ENCODE data around the gene PRKAG2. TPM values are rescaled to one million over a fixed set of nuclear protein-coding genes. Genes with fewer than 3 reads are reported as not detected.

Gene PRKAG2
- total and polyA plus RNA-seq, 2 of the 13 experiments (the other 11 are each of a cell fraction or from before 2014, with no cell fraction given), result 0.90 to 1.3 TPM

- TF ChIP-seq ZBTB33 (CRISPR knock-in tag; IDR thresholded peaks at IDR 0.05), result peak; percentile 66; the same call in 1 of the 2 replicates
- 0 out of 2 replicates have a peak, but pooled peaks have one; percentile 43 for TF ChIP-seq ZNF430 (CRISPR knock-in tag; IDR thresholded peaks at IDR 0.05)
- TF ChIP-seq SRF (IDR thresholded peaks at IDR 0.05; ENCODE audit: low read depth, low read length), result no peak
- no peak for TF ChIP-seq ZNF180 (CRISPR knock-in tag; IDR thresholded peaks at IDR 0.05; ENCODE audit: borderline replicate concordance, low read depth)
- no peak for TF ChIP-seq ARID4A (CRISPR knock-in tag; IDR thresholded peaks at IDR 0.05; ENCODE audit: borderline replicate concordance)
- no peak for TF ChIP-seq ZNF253 (CRISPR knock-in tag; IDR thresholded peaks at IDR 0.05; ENCODE audit: borderline replicate concordance)
- TF ChIP-seq ZNF136 (CRISPR knock-in tag; IDR thresholded peaks at IDR 0.05; ENCODE audit: low read depth), result no peak
- no peak for TF ChIP-seq ZNF563 (CRISPR knock-in tag; IDR thresholded peaks at IDR 0.05)
- peak; percentile 27 for TF ChIP-seq ZNF883 (CRISPR knock-in tag; IDR thresholded peaks at IDR 0.05; ENCODE audit: not compliant biosample characterization)
- TF ChIP-seq RELA (CRISPR knock-in tag; IDR thresholded peaks at IDR 0.05), result no peak
- no peak for TF ChIP-seq THYN1 (CRISPR knock-in tag; IDR thresholded peaks at IDR 0.05; ENCODE audit: borderline replicate concordance, low read depth)
- no peak for TF ChIP-seq NFYB (CRISPR knock-in tag; IDR thresholded peaks at IDR 0.05)
- TF ChIP-seq PHF20 (CRISPR knock-in tag; IDR thresholded peaks at IDR 0.05), result no peak
- TF ChIP-seq JARID2 (CRISPR knock-in tag; IDR thresholded peaks at IDR 0.05; ENCODE audit: insufficient replicate concordance), result no peak
- peak; percentile 45; the same call in 1 of the 2 replicates for TF ChIP-seq MIER3 (CRISPR knock-in tag; IDR thresholded peaks at IDR 0.05; ENCODE audit: borderline replicate concordance)
- peak; percentile 80 for TF ChIP-seq IRF2 (CRISPR knock-in tag; IDR thresholded peaks at IDR 0.05)
- no peak for TF ChIP-seq ZNF281 (CRISPR knock-in tag; IDR thresholded peaks at IDR 0.05; ENCODE audit: borderline replicate concordance)
- no peak for TF ChIP-seq ZSCAN21 (CRISPR knock-in tag; IDR thresholded peaks at IDR 0.05; ENCODE audit: borderline replicate concordance)
- no peak for TF ChIP-seq DRAP1 (CRISPR knock-in tag; IDR thresholded peaks at IDR 0.05)
- 0 out of 2 replicates have a peak, but pooled peaks have one; percentile 7 for TF ChIP-seq CEBPG (CRISPR knock-in tag; IDR thresholded peaks at IDR 0.05)
- TF ChIP-seq ZNF605 (CRISPR knock-in tag; IDR thresholded peaks at IDR 0.05), result peak; percentile 72; the same call in 1 of the 2 replicates
- TF ChIP-seq ZC3H4 (CRISPR knock-in tag; IDR thresholded peaks at IDR 0.05; ENCODE audit: borderline replicate concordance), result no peak
Measured at GRCh38 chr7:151754142-151754590, 122.7 kb downstream of the PRKAG2 start (continued).
